Endothelial cell of umbilical vein (primary cell): Measurements from ENCODE around the gene NSMCE3. TPM values are rescaled to one million over a fixed set of nuclear protein-coding genes. Genes with fewer than 3 reads are reported as not detected.

Source experiments
- BruUV-seq: library from RNA; stranded (reverse); fragments of 400-500 nt; replicated peaks from 2 replicates; lab custom pipeline; 2021; lab: Mats Ljungman, UMichigan
- CTCF ChIA-PET: fragments of 300-600, 350-600 bp; sonication (Branson Sonifier 250); formaldehyde crosslinking; loops from one replicate; lab custom pipeline; 2021; ENCODE audit warnings: antibody characterized with exemption, inconsistent platforms; lab: Charles Lee
- POLR2A ChIA-PET: fragments of 300-600, 350-600 bp; sonication (Branson Sonifier 250); formaldehyde crosslinking; loops from one replicate; lab custom pipeline; 2021; ENCODE audit warnings: antibody characterized with exemption, inconsistent platforms; lab: Charles Lee
- DNase-seq: peaks from one replicate; pipeline ENCODE4 v3.0.0-alpha.2; 2011; ENCODE audit warnings: low read depth, low spot score
- FAIRE-seq: peaks from 2 replicates; lab custom pipeline; 2011; peaks lifted over from hg19 to GRCh38; lab: Jason Lieb, UNC
- H2AFZ ChIP-seq: 2 replicates; pipeline ENCODE4 v1.6.0; 2012; ENCODE audit warnings: low read depth, low read length, control low read depth, inconsistent platforms
- H3K27ac ChIP-seq: 2 replicates; pipeline ENCODE4 v1.5.1; 2011; ENCODE audit warnings: low read depth, mild to moderate bottlenecking, control low read depth, low read length, moderate library complexity; ENCODE audit not compliant: insufficient read depth
- H3K27me3 ChIP-seq, 2 experiments: 2 replicates each; pipeline versions ENCODE4 v1.6.0 to v1.6.1; 2011; ENCODE audit warnings: low read length in 2 of 2, mixed read lengths in 1 of 2; ENCODE audit not compliant: control insufficient read depth in 2 of 2, insufficient read depth in 2 of 2
- H3K36me3 ChIP-seq, 2 experiments: 2 replicates in 1 of 2; 3 replicates in 1 of 2; pipeline ENCODE4 v1.5.1; 2011; ENCODE audit warnings: low read length in 2 of 2, mild to moderate bottlenecking in 1 of 2, moderate library complexity in 1 of 2; ENCODE audit not compliant: control insufficient read depth in 2 of 2, insufficient read depth in 2 of 2; ENCODE audit errors: extremely low read depth in 1 of 2
- H3K4me1 ChIP-seq: 3 replicates; pipeline ENCODE4 v1.5.1; 2011; ENCODE audit warnings: mild to moderate bottlenecking, low read length; ENCODE audit not compliant: control insufficient read depth, insufficient read depth; ENCODE audit errors: extremely low read depth
- H3K4me2 ChIP-seq: 2 replicates; pipeline ENCODE4 v1.6.1; 2011; ENCODE audit warnings: low read length, control low read depth, mixed read lengths; ENCODE audit not compliant: insufficient read depth
- H3K4me3 ChIP-seq, 3 experiments: fragments of 200-600 bp in 1 of 3; sonication (generic), shearing (Covaris generic) in 1 of 3; replicated peaks in 1 of 3; 2 replicates each; pipeline ENCODE4 v1.5.1; 2011 to 2016; ENCODE audit warnings: control low read depth in 3 of 3, low read length in 3 of 3, mild to moderate bottlenecking in 2 of 3, inconsistent platforms in 1 of 3, low read depth in 1 of 3, moderate library complexity in 1 of 3; ENCODE audit not compliant: insufficient read depth in 1 of 3
- H3K79me2 ChIP-seq: 2 replicates; pipeline ENCODE4 v1.6.0; 2012; ENCODE audit warnings: low read length, inconsistent platforms; ENCODE audit not compliant: control insufficient read depth, insufficient read depth
- H3K9ac ChIP-seq: replicated peaks from 2 replicates; pipeline ENCODE3; 2011; ENCODE audit warnings: low read length, control low read depth; ENCODE audit not compliant: insufficient read depth; ENCODE audit errors: extremely low read depth
- H3K9me1 ChIP-seq: replicated peaks from 3 replicates; pipeline ENCODE4 v1.6.0; 2011; ENCODE audit warnings: mild to moderate bottlenecking, low read length; ENCODE audit not compliant: control insufficient read depth, insufficient read depth; ENCODE audit errors: extremely low read depth
- H3K9me3 ChIP-seq: replicated peaks from 2 replicates; pipeline ENCODE4 v1.5.1; 2012; ENCODE audit warnings: low read length, inconsistent platforms; ENCODE audit not compliant: control insufficient read depth, insufficient read depth
- H4K20me1 ChIP-seq: replicated peaks from 2 replicates; pipeline ENCODE3; 2011; ENCODE audit warnings: mild to moderate bottlenecking, low read length; ENCODE audit not compliant: control insufficient read depth, insufficient read depth; ENCODE audit errors: extremely low read depth
- EZH2 ChIP-seq: IDR thresholded peaks from 2 replicates; pipeline ENCODE4 v1.6.1; 2012; ENCODE audit warnings: borderline replicate concordance, low read depth, mild to moderate bottlenecking, moderate library complexity, low read length, inconsistent platforms; ENCODE audit not compliant: severe bottlenecking
- FOS ChIP-seq: IDR thresholded peaks from 2 replicates; pipeline ENCODE4 v1.6.1; 2011; ENCODE audit warnings: mild to moderate bottlenecking, low read length, moderate library complexity, borderline replicate concordance; ENCODE audit not compliant: insufficient read depth
- GATA2 ChIP-seq: IDR thresholded peaks from 2 replicates; pipeline ENCODE4 v1.7.0; 2011; ENCODE audit warnings: low read depth, mild to moderate bottlenecking, moderate library complexity, mixed read lengths, low read length; ENCODE audit not compliant: insufficient read length, insufficient read depth
- MYC ChIP-seq: IDR thresholded peaks from one replicate; pipeline ENCODE4 v1.6.1; 2011; ENCODE audit warnings: mild to moderate bottlenecking, low read depth, low read length
- POLR2AphosphoS5 ChIP-seq: IDR thresholded peaks from 2 replicates; pipeline ENCODE4 v1.6.1; 2012; ENCODE audit warnings: low read depth, mild to moderate bottlenecking, control low read depth, low read length, moderate library complexity; ENCODE audit not compliant: insufficient read depth
- dilution Hi-C: fragments of 300-500 bp; cut with MboI; formaldehyde crosslinking; loops from one replicate; pipeline ENCODE4 v1.15.0; 2019; ENCODE audit warnings: low sequenced_read_pairs; ENCODE audit not compliant: extremely low pct_ligation_motif_present
- intact Hi-C: fragments of 100-400 bp; cut with micrococcal nuclease; formaldehyde crosslinking; loops from one replicate; pipeline ENCODE4 v1.10.0; 2022
- polyA plus RNA-seq, 4 experiments: library from polyadenylated mRNA; depleted of rRNA in 3 of 4; stranded (reverse) in 3 of 4; unstranded in 1 of 4; fragments of >200 nt; gene quantifications; 2 replicates each; pipeline versions ENCODE4 v1.2.1 to v1.2.3, GENCODE V29; 2011 to 2012; ENCODE audit warnings: missing spikeins in 1 of 4
- total RNA-seq: library from RNA; stranded (reverse); gene quantifications from 2 replicates; pipeline ENCODE4 v1.2.3, GENCODE V29; 2021
- TF ChIP-seq, protein P1 (sequence below), 2 donors: IDR thresholded peaks; 1 replicate in 1 of 2; 2 replicates in 1 of 2; pipeline ENCODE4 v1.5.1; 2011; ENCODE audit warnings: low read length in 2 of 2, mild to moderate bottlenecking in 2 of 2, moderate library complexity in 2 of 2, control low read depth in 1 of 2, inconsistent platforms in 1 of 2, low read depth in 1 of 2; ENCODE audit not compliant: insufficient read depth in 1 of 2; ENCODE audit errors: extremely low read depth in 1 of 2
- TF ChIP-seq, protein P2 (sequence below): IDR thresholded peaks from 2 replicates; pipeline ENCODE4 v1.6.1; 2011; ENCODE audit not compliant: insufficient read depth, insufficient read length

Gene NSMCE3
- total and polyA plus RNA-seq, 2 donors (not counting 3 experiments of a cell fraction or from before 2014, with no cell fraction given): 4.5 to 5.8 TPM

DNA sequence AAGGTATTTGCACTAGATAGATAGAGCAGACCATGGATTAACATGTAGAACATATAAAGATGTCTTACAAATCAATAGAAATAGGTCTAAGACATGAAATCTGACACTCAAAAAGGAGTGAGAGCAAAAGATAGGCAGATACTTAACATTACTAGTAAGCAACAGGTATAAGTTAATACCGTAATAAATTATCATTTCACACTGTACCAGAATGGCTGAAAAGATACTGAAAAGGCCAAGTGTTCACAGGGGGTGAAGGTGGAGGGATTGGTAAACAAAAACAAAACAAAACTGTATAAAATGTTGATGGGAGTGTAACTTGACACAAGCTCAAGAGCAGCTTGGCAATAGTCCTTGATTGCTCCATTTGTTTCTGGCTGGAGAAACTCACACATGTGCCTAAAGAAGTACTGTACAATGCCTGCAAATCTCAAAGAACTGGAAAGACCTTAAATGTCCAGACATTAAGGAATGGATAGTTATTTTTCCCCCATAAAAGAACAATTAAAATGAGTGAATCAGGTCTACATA lies 3.5 kb downstream of the NSMCE3 start:
- no peak for FAIRE-seq
- intact Hi-C loops: loop anchor here (5.0 kb wide), 1 partner anchor 124 kb away; no protein-coding TSS in a partner anchor

More for the DNA sequence above, 3.5 kb downstream of the NSMCE3 start:
- Histone ChIP-seq H3K4me3 (no peak overlapping the region), H3K9me1 (no peaks in the 10 kb centered on the region), H3K4me2 (no peak overlapping the region), H2AFZ (no peak overlapping the region), H4K20me1 (peaks cover 3% of the 10 kb centered on the region), H3K79me2 (peaks cover 9% of the 10 kb centered on the region), H3K27me3 (no peaks in the 10 kb centered on the region), H3K27ac (no peak overlapping the region), H3K36me3 (no peaks in the 10 kb centered on the region), H3K4me1 (peaks cover 18% of the 10 kb centered on the region), H3K9ac (no peak overlapping the region), H3K9me3 (no peaks in the 10 kb centered on the region)
- BruUV-seq: no TSS peak
- no peak for DNase-seq
- TF ChIP-seq, protein P1, sequence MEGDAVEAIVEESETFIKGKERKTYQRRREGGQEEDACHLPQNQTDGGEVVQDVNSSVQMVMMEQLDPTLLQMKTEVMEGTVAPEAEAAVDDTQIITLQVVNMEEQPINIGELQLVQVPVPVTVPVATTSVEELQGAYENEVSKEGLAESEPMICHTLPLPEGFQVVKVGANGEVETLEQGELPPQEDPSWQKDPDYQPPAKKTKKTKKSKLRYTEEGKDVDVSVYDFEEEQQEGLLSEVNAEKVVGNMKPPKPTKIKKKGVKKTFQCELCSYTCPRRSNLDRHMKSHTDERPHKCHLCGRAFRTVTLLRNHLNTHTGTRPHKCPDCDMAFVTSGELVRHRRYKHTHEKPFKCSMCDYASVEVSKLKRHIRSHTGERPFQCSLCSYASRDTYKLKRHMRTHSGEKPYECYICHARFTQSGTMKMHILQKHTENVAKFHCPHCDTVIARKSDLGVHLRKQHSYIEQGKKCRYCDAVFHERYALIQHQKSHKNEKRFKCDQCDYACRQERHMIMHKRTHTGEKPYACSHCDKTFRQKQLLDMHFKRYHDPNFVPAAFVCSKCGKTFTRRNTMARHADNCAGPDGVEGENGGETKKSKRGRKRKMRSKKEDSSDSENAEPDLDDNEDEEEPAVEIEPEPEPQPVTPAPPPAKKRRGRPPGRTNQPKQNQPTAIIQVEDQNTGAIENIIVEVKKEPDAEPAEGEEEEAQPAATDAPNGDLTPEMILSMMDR (IDR thresholded peaks at IDR 0.05; ENCODE audit: extremely low read depth in 1 of 2, insufficient read depth in 1 of 2, low read depth in 1 of 2, low read length in 2 of 2): no peak
- TF ChIP-seq MYC (no peak), EZH2 (no peak), GATA2 (no peak), POLR2AphosphoS5 (no peak), FOS (no peak)
- TF ChIP-seq, protein P2, sequence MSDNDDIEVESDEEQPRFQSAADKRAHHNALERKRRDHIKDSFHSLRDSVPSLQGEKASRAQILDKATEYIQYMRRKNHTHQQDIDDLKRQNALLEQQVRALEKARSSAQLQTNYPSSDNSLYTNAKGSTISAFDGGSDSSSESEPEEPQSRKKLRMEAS: no peak
- ChIA-PET CTCF (no interaction called here), POLR2A (no interaction called here)
- dilution Hi-C loops: no loop called here
